PC-3 (cell line): ENCODE data around the gene CLEC16A. TPM values are rescaled to one million over a fixed set of nuclear protein-coding genes. Genes with fewer than 3 reads are reported as not detected.

Source experiments
- ATAC-seq: fragments of 200-7000 bp; cut with Tn5 transposase; 2 replicates; pipeline ENCODE4 v1.9.1; 2020; ENCODE audit warnings: mild to moderate bottlenecking, moderate library complexity
- BruUV-seq: library from RNA; stranded (reverse); fragments of 400-500 nt; replicated peaks from 2 replicates; lab custom pipeline; 2021; lab: Mats Ljungman, UMichigan
- CTCF ChIA-PET: fragments of 300-600 bp; sonication (Branson Sonifier 250); formaldehyde crosslinking; loops from one replicate; lab custom pipeline; 2022; ENCODE audit warnings: antibody characterized with exemption; lab: Charles Lee
- POLR2A ChIA-PET: fragments of 300-600 bp; sonication (Branson Sonifier 250); formaldehyde crosslinking; loops from one replicate; lab custom pipeline; 2022; ENCODE audit warnings: antibody characterized with exemption; ENCODE audit not compliant: unreplicated experiment; lab: Charles Lee
- DNase-seq: peaks from one replicate; pipeline ENCODE4 v3.0.0-alpha.2; 2015
- H2AFZ ChIP-seq: fragments of 300-600 bp; sonication (generic); 2 replicates; pipeline ENCODE4 v1.6.0; 2016; ENCODE audit warnings: antibody characterized with exemption, low read length
- H3F3A ChIP-seq: fragments of 300-600 bp; sonication (generic); one replicate; pipeline ENCODE4 v1.6.0; 2017; ENCODE audit warnings: antibody characterized with exemption, low read length, control low read depth, mild to moderate bottlenecking; ENCODE audit not compliant: unreplicated experiment
- H3K27ac ChIP-seq: fragments of 300-600 bp; sonication (generic); 2 replicates; pipeline ENCODE4 v1.5.1; 2016; ENCODE audit warnings: mild to moderate bottlenecking, low read length
- H3K27me3 ChIP-seq: fragments of 300-600 bp; sonication (generic); 2 replicates; pipeline ENCODE4 v1.6.1; 2016; ENCODE audit warnings: low read length, mixed read lengths
- H3K36me3 ChIP-seq: fragments of 300-600 bp; sonication (generic); 2 replicates; pipeline ENCODE4 v1.6.1; 2016; ENCODE audit warnings: low read depth, mixed run types, low read length, mixed read lengths
- H3K4me1 ChIP-seq: fragments of 300-600 bp; sonication (generic); 2 replicates; pipeline ENCODE4 v1.5.1; 2016; ENCODE audit warnings: low read length; ENCODE audit not compliant: insufficient read depth
- H3K4me2 ChIP-seq: fragments of 300-600 bp; sonication (generic); 2 replicates; pipeline ENCODE4 v1.6.0; 2016; ENCODE audit warnings: low read length
- H3K4me3 ChIP-seq: fragments of 300-600 bp; sonication (generic); 2 replicates; pipeline ENCODE4 v1.5.1; 2016; ENCODE audit warnings: mild to moderate bottlenecking, low read length, mixed read lengths
- H3K79me2 ChIP-seq: fragments of 300-600 bp; sonication (generic); 2 replicates; pipeline ENCODE4 v1.6.1; 2017; ENCODE audit warnings: low read length, mixed read lengths
- H3K9ac ChIP-seq: fragments of 300-600 bp; sonication (generic); 2 replicates; pipeline ENCODE4 v1.6.0; 2016; ENCODE audit warnings: mild to moderate bottlenecking, low read length
- H3K9me2 ChIP-seq: fragments of 300-600 bp; sonication (generic); replicated peaks from 2 replicates; pipeline ENCODE4 v1.6.1; 2016; ENCODE audit warnings: mixed run types, low read length, mixed read lengths
- H3K9me3 ChIP-seq: fragments of 300-600 bp; sonication (generic); 2 replicates; pipeline ENCODE4 v1.6.1; 2016; ENCODE audit warnings: low read length, mixed read lengths
- H4K20me1 ChIP-seq: fragments of 300-600 bp; sonication (generic); 2 replicates; pipeline ENCODE4 v1.6.1; 2016; ENCODE audit warnings: low read length, mixed read lengths
- EZH2 ChIP-seq: fragments of 300-600 bp; sonication (generic); IDR thresholded peaks from one replicate; pipeline ENCODE4 v1.6.1; 2017; ENCODE audit warnings: antibody characterized with exemption, mild to moderate bottlenecking, low read length; ENCODE audit not compliant: unreplicated experiment
- EZH2phosphoT487 ChIP-seq: fragments of 300-600 bp; sonication (generic); IDR thresholded peaks from 2 replicates; pipeline ENCODE4 v1.6.1; 2018; ENCODE audit warnings: mild to moderate bottlenecking, antibody characterized with exemption, low read length, borderline replicate concordance
- intact Hi-C: fragments of 100-400 bp; cut with micrococcal nuclease; formaldehyde crosslinking; loops from 2 replicates; pipeline ENCODE4 v1.9.0; 2023
- total RNA-seq: library from RNA; depleted of rRNA; stranded (reverse); fragments of >200 nt; gene quantifications from 2 replicates; pipeline ENCODE4 v1.2.3, GENCODE V29; 2014
- TF ChIP-seq, protein P1 (sequence below): fragments of 300-600 bp; sonication (generic); conservative IDR thresholded peaks from 2 replicates; pipeline ENCODE4 v1.5.1; 2017; ENCODE audit warnings: antibody characterized with exemption, low read depth, mild to moderate bottlenecking, low read length

CLEC16A gene
- total RNA-seq, 1 experiment from 2014 or later = 9.5 TPM

DNA sequence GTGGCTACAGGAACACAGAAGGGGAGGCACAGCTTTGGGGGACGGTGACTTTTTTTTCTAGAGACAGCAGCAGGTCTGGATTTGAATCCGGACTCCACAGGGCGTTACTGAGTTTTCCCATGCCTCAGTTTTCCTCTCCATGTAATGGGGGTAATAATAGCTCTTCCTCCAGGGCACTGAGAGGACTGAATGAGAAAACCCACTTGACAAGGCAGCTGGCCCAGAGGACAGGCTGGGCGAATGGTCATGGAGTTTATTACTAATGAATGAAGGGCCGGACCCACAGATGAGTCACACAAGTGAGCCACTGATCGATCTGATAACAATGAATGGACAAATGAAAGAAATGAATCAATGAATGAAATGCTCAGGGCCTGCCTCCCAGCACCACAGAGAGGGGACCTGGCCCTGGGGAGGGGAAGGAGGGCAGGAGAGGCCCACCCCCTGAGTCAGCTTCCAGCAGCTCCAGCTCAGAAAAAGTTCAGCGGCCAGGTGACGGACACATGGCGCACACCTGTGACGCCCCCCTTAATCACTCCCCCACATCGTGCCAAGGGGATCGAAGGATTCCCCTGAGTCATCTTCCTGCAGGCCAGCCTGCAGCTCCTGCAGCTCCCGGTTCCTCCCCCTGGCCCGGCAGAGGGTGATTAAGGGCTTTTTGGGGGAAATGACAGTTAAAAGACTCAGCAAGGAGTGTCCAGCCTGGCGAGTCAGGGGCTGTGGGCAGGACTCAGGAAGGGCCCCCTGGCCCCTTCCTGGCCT lies 257.3 kb downstream of the CLEC16A start:
- Histone ChIP-seq H3K4me2 (peak overlapping the region; percentile 81), H3K4me1 (peaks cover 35% of the 10 kb centered on the region), H3K36me3 (no peaks in the 10 kb centered on the region), H3F3A (no peaks in the 10 kb centered on the region), H2AFZ (peak overlapping the region; percentile 19; the same call in 1 of the 2 replicates), H3K9ac (peak overlapping the region; percentile 91), H4K20me1 (no peaks in the 10 kb centered on the region), H3K9me3 (no peaks in the 10 kb centered on the region), H3K27ac (peak overlapping the region; percentile 100), H3K27me3 (no peaks in the 10 kb centered on the region), H3K79me2 (no peaks in the 10 kb centered on the region), H3K9me2 (no peaks in the 10 kb centered on the region), H3K4me3 (peak overlapping the region; percentile 48; the same call in 1 of the 2 replicates)
- CTCF ChIA-PET = interaction anchor here (0.6 kb wide), 1 partner anchor 54 kb away, joined by 5 read pairs; the partner anchor contains the start of gene SOCS1
- intact Hi-C loops = no loop called here
- TF ChIP-seq EZH2 = no peak
- TF ChIP-seq EZH2phosphoT487 = no peak
- TF ChIP-seq, protein P1, sequence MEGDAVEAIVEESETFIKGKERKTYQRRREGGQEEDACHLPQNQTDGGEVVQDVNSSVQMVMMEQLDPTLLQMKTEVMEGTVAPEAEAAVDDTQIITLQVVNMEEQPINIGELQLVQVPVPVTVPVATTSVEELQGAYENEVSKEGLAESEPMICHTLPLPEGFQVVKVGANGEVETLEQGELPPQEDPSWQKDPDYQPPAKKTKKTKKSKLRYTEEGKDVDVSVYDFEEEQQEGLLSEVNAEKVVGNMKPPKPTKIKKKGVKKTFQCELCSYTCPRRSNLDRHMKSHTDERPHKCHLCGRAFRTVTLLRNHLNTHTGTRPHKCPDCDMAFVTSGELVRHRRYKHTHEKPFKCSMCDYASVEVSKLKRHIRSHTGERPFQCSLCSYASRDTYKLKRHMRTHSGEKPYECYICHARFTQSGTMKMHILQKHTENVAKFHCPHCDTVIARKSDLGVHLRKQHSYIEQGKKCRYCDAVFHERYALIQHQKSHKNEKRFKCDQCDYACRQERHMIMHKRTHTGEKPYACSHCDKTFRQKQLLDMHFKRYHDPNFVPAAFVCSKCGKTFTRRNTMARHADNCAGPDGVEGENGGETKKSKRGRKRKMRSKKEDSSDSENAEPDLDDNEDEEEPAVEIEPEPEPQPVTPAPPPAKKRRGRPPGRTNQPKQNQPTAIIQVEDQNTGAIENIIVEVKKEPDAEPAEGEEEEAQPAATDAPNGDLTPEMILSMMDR = no peak
- ATAC-seq = peak; percentile 72
- peak; percentile 96 for DNase-seq
- no TSS peak for BruUV-seq
- POLR2A ChIA-PET = interaction anchor here (0.6 kb wide), 1 partner anchor 67 kb away, joined by 3 read pairs; no protein-coding TSS in a partner anchor

DNA sequence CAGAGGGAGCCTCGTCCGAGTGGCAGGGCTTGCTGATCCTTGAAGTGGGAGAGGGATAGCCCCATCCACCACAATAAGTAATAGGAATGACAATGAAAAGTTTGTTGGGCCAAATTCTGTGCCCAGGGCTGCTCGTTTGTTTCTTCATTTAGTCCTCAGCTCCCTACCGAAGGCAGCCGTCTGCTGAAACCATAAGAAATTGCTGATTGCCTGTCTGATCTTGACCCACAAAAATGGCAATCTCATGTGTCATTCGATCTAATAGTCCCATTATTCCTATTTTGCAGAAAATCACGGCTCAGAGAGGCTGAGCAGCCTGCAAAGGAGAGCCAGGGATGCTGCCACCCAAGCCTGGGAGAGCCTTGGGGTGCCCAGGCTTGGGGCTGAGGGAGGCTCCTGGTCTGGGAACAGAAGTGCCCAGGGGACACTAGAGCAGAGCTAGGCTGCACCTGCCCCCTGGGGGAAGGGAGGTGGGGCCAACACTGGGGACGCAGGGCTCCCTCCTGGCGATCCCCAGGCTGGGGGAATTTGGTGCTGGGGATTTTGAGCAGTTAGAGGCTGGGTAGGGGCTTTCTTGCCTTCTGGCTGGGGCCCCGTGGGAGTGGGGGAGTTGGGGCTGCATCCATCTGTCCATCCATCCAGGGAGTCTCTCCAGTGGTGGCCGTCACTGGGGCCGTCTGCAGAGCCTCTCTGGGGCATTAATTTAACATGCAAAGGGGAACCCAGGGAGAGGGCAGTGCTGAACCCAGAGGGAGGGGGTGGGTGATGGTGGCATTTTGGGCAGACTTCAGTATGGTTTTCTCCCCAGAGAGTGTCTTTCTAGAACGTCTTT lies 258.1 kb downstream of the CLEC16A start:
- intact Hi-C loops = no loop called here
- Histone ChIP-seq H3K27ac (peak overlapping the region; percentile 100), H3F3A (no peaks in the 10 kb centered on the region), H4K20me1 (no peaks in the 10 kb centered on the region), H3K79me2 (no peaks in the 10 kb centered on the region), H3K9me2 (no peaks in the 10 kb centered on the region), H3K4me3 (peak overlapping the region; percentile 48), H3K27me3 (no peaks in the 10 kb centered on the region), H3K9me3 (no peaks in the 10 kb centered on the region), H3K4me1 (peaks cover 35% of the 10 kb centered on the region), H3K36me3 (no peaks in the 10 kb centered on the region), H2AFZ (peak overlapping the region; percentile 19; the same call in 1 of the 2 replicates), H3K9ac (peak overlapping the region; percentile 91), H3K4me2 (peak overlapping the region; percentile 81)
- DNase-seq (no peak), ATAC-seq (peak; percentile 6; the same call in 1 of the 2 replicates)
- no TSS peak for BruUV-seq
- TF ChIP-seq EZH2phosphoT487 (no peak), EZH2 (no peak)
- TF ChIP-seq, protein P1 = no peak
- CTCF ChIA-PET = no interaction called here
- POLR2A ChIA-PET = interaction anchor here (0.6 kb wide), 1 partner anchor 68 kb away, joined by 3 read pairs; no protein-coding TSS in a partner anchor
